ENCODE data around the gene USP7.

DNA sequence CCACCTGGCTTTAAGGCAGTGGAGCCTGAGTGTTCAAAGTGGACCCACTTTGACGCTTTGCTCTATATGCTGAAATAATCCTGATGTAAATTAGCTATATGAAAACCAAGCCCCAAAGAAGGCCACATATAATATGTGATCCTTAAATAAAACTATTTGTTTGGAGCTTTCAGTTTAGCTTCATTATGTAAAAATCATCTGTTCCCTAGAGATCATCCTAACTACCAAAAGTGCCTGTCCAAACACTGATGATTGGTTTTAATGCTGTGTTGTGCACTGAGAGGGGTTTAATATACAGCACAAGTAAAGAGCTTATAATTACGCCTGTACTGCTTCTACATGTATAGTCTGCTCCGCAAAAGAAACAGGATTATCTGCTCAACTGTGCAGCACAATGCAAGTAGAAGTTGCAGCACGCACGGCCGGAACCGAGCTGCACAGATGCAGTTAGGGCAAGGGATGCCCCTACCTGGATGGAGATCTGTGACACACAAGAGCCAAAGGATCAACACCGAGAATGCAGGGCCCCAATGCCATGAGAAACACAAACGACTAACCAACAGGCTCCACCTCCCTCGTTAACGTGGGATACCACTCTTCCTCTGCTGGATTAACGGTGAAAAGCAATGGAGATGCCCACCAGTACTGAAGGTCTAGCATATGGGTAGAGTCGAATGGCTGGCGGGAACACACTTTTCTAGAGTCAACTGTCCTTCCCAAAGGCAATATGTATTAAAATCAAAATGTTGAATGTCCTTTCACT is 20.5 kb downstream of the USP7 start:
- TF ChIP-seq TAF1 (IDR thresholded peaks at IDR 0.05; ENCODE audit: borderline replicate concordance, low read depth, low read length) = no peak
- no peak for TF ChIP-seq FOXJ3 (CRISPR knock-in tag; IDR thresholded peaks at IDR 0.05)
- no peak for TF ChIP-seq FOXM1 (IDR thresholded peaks at IDR 0.05; ENCODE audit: low read depth)
- TF ChIP-seq, protein P1, sequence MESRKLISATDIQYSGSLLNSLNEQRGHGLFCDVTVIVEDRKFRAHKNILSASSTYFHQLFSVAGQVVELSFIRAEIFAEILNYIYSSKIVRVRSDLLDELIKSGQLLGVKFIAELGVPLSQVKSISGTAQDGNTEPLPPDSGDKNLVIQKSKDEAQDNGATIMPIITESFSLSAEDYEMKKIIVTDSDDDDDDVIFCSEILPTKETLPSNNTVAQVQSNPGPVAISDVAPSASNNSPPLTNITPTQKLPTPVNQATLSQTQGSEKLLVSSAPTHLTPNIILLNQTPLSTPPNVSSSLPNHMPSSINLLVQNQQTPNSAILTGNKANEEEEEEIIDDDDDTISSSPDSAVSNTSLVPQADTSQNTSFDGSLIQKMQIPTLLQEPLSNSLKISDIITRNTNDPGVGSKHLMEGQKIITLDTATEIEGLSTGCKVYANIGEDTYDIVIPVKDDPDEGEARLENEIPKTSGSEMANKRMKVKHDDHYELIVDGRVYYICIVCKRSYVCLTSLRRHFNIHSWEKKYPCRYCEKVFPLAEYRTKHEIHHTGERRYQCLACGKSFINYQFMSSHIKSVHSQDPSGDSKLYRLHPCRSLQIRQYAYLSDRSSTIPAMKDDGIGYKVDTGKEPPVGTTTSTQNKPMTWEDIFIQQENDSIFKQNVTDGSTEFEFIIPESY (IDR thresholded peaks at IDR 0.05; ENCODE audit: borderline replicate concordance, low read depth) = no peak
- no peak for TF ChIP-seq POLR2AphosphoS5 (IDR thresholded peaks at IDR 0.05; ENCODE audit: low read depth, low read length)
- TF ChIP-seq JUND (IDR thresholded peaks at IDR 0.05) = no peak
- no peak for TF ChIP-seq YY1 (IDR thresholded peaks at IDR 0.05; ENCODE audit: low read depth)
- no peak for TF ChIP-seq EZH2phosphoT487 (IDR thresholded peaks at IDR 0.05; ENCODE audit: borderline replicate concordance, low read depth)
- TF ChIP-seq, protein P2, sequence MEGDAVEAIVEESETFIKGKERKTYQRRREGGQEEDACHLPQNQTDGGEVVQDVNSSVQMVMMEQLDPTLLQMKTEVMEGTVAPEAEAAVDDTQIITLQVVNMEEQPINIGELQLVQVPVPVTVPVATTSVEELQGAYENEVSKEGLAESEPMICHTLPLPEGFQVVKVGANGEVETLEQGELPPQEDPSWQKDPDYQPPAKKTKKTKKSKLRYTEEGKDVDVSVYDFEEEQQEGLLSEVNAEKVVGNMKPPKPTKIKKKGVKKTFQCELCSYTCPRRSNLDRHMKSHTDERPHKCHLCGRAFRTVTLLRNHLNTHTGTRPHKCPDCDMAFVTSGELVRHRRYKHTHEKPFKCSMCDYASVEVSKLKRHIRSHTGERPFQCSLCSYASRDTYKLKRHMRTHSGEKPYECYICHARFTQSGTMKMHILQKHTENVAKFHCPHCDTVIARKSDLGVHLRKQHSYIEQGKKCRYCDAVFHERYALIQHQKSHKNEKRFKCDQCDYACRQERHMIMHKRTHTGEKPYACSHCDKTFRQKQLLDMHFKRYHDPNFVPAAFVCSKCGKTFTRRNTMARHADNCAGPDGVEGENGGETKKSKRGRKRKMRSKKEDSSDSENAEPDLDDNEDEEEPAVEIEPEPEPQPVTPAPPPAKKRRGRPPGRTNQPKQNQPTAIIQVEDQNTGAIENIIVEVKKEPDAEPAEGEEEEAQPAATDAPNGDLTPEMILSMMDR (IDR thresholded peaks at IDR 0.05) = no peak
- TF ChIP-seq EP300 (IDR thresholded peaks at IDR 0.05; ENCODE audit: borderline replicate concordance in 1 of 2, low read depth in 1 of 2, low read length in 1 of 2) = no peak
- no peak for TF ChIP-seq RAD21 (IDR thresholded peaks at IDR 0.05; ENCODE audit: low read length)
- TF ChIP-seq PBX3 (IDR thresholded peaks at IDR 0.05) = no peak
- TF ChIP-seq SIN3A (IDR thresholded peaks at IDR 0.05; ENCODE audit: borderline replicate concordance, low read depth, low read length) = no peak
